Mucosa of descending colon (tissue), 3 donors: ENCODE data around the gene PTPRN2. TPM values are rescaled to one million over a fixed set of nuclear protein-coding genes. Genes with fewer than 3 reads are reported as not detected.

Experiments used
- ATAC-seq: fragments of 200-7000 bp; cut with Tn5 transposase; one replicate; pipeline ENCODE4 v1.9.1; 2020; ENCODE audit warnings: mild to moderate bottlenecking, moderate library complexity
- DNase-seq, 3 donors: peaks; one replicate each; pipeline ENCODE4 v3.0.0-alpha.2; 2020
- H3K36me3 ChIP-seq: fragments of 200-600 bp; one replicate; pipeline ENCODE4 v1.8.0; 2021; ENCODE audit warnings: low read depth, mild to moderate bottlenecking
- H3K4me1 ChIP-seq: fragments of 200-600 bp; one replicate; pipeline ENCODE4 v1.8.0; 2021; ENCODE audit warnings: low read depth, mild to moderate bottlenecking
- H3K4me3 ChIP-seq: fragments of 200-600 bp; one replicate; pipeline ENCODE4 v1.8.0; 2021; ENCODE audit warnings: mild to moderate bottlenecking
- H3K9me3 ChIP-seq: fragments of 200-600 bp; one replicate; pipeline ENCODE4 v1.8.0; 2021; ENCODE audit warnings: mild to moderate bottlenecking
- intact Hi-C, 2 donors: fragments of 100-400 bp; cut with DNase I in 1 of 2; cut with micrococcal nuclease in 1 of 2; formaldehyde crosslinking; loops; one replicate each; pipeline versions ENCODE4 v1.11.0 to v1.11.1; 2022; cut with DNase I, micrococcal nuclease
- total RNA-seq, 3 donors: library from RNA; stranded (reverse); fragmentation: NEBNext Ultra II Directional in 2 of 3; extraction: Animal tissue kit (Norgen Biotek cat#: 25700) in 2 of 3; gene quantifications; one replicate each; pipeline versions ENCODE4 v1.2.1 to v1.2.4, GENCODE V29; 2021 to 2023
- TF ChIP-seq, protein P1 (sequence below): fragments of 200-600 bp; IDR thresholded peaks from one replicate; pipeline ENCODE4 v1.8.0; 2022; ENCODE audit warnings: antibody characterized with exemption, mild to moderate bottlenecking
- donor health status: DM: no; HTN: no; CAD: no; lungs with moderate emphysema.
- donor health status: DM: no; HTN: no; CAD: no.
- donor health status: DM: no; HTN: yes; CAD: no.

Gene PTPRN2
- total RNA-seq, 3 donors from 2014 or later: 12.5 to 28.0 (median 26.2) TPM

DNA sequence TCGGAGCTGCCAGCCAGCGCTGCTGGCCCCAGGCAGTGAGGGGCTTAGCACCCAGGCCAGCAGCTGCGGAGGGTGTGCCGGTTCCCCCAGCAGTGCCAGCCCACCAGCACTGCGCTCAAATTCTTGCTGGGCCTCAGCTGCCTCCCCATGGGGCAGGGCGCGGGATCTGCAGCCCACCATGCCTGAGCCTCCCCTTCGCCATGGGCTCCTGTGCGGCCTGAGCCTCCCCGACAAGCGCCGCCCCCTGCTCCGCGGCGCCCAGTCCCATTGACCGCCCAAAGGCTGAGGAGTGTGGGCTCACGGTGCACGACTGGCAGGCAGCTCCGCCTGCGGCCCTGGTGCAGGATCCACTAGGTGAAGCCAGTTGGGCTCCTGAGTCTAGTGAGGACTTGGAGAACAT, 525.0 kb downstream of the PTPRN2 start:
- H3K36me3 ChIP-seq: no peaks in the 10 kb centered on the region
- DNase-seq (no peak), ATAC-seq (no peak)
- H3K9me3 ChIP-seq: peaks cover 7% of the 10 kb centered on the region
- TF ChIP-seq, protein P1, sequence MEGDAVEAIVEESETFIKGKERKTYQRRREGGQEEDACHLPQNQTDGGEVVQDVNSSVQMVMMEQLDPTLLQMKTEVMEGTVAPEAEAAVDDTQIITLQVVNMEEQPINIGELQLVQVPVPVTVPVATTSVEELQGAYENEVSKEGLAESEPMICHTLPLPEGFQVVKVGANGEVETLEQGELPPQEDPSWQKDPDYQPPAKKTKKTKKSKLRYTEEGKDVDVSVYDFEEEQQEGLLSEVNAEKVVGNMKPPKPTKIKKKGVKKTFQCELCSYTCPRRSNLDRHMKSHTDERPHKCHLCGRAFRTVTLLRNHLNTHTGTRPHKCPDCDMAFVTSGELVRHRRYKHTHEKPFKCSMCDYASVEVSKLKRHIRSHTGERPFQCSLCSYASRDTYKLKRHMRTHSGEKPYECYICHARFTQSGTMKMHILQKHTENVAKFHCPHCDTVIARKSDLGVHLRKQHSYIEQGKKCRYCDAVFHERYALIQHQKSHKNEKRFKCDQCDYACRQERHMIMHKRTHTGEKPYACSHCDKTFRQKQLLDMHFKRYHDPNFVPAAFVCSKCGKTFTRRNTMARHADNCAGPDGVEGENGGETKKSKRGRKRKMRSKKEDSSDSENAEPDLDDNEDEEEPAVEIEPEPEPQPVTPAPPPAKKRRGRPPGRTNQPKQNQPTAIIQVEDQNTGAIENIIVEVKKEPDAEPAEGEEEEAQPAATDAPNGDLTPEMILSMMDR: no peak
- no peak overlapping the region for H3K4me3 ChIP-seq
- intact Hi-C loops: no loop called here
- H3K4me1 ChIP-seq: no peaks in the 10 kb centered on the region

DNA sequence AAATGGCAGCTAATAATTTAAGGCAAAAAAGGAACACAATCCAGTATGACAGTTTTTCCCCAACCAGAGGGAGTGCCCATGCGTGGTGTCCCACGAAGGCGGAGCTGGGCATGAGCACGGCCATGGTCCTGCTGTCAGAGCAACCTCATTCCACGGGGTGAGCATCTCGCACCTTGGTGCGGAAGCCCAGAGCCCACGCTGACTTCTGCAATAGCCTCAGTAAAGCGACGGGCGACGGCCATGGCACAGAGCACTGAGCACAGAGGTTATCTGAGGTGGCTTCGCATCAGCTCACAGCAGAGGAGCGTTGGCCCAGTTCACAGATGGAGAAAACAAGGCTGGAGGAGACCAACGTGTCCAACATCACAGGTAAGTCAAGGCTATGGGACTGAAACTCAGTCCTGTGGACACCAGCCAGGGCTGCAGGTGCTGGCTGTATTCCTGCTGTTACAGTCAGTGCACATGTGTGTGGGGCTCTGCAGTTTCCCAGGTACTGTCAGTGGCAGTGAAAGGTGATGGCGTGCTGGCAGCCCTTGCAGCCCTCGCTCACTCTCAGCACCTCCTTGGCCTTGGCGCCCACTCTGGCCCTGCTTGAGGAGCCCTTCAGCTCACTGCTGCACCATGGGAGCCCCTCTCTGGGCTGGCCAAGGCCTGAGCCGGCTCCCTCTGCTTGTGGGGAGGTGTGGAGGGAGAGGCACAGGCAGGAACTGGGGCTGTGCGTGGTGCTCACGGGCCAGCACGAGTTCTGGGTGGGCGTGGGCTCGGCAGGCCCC, 525.6 kb downstream of the PTPRN2 start:
- Histone ChIP-seq H3K36me3 (no peaks in the 10 kb centered on the region), H3K9me3 (peaks cover 7% of the 10 kb centered on the region), H3K4me3 (no peak overlapping the region), H3K4me1 (no peaks in the 10 kb centered on the region)
- intact Hi-C loops: no loop called here
- DNase-seq (no peak), ATAC-seq (no peak)
- TF ChIP-seq, protein P1: no peak

DNA sequence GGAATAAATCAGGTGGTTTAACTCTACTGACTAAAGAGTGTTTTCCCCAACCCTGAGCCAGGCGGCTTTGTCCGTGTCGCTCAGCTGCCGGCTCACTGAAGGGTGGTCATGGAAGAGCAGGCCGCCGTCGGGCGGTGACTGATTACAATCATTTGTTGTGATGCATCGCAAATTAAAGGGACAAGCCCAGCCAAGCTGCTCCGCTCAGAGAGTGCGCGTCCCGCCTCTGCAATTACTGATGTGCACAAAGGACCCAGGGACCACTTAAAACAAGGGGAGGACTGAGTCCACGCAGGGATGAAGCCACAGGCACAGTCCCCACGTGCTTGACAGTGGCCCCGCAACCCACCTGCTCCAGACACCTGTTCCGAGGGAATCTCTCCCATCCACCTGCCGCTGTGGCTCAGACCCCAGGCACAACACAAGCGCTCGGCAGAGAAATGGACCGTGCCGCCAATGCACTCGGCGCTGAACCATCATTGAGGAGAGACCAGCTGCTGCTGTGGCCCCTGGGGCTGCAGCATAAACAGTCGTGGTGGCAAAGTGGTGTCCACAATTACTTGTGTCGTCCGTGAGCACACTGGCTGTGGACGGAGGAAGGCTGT, 526.5 kb downstream of the PTPRN2 start:
- no peak for ATAC-seq
- no peaks in the 10 kb centered on the region for H3K4me1 ChIP-seq
- DNase-seq: no peak
- H3K4me3 ChIP-seq: no peak overlapping the region
- peaks cover 7% of the 10 kb centered on the region for H3K9me3 ChIP-seq
- no peaks in the 10 kb centered on the region for H3K36me3 ChIP-seq
- TF ChIP-seq, protein P1: no peak
- intact Hi-C loops: no loop called here

DNA sequence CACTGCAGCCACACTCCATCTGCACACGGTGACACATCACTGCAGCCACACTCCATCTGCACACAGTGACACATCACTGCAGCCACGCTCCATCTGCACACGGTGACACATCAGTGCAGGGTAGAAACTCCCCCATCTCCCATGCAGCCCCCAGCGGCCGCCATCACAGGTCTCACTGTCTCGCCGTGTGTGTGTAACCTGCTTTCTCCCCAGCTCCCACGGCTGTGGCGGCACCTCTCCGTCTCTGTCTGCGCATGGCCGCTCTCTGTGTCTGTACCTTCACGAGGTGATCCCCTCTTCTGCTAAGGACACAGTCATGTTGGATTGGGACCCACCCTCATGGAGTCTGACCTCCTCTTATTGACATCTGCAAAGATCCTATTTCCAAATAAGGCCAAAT, 527.4 kb downstream of the PTPRN2 start:
- Histone ChIP-seq H3K36me3 (no peaks in the 10 kb centered on the region), H3K4me3 (no peak overlapping the region), H3K9me3 (peaks cover 7% of the 10 kb centered on the region), H3K4me1 (no peaks in the 10 kb centered on the region)
- ATAC-seq (no peak), DNase-seq (no peak)
- TF ChIP-seq, protein P1: no peak
- intact Hi-C loops: no loop called here

DNA sequence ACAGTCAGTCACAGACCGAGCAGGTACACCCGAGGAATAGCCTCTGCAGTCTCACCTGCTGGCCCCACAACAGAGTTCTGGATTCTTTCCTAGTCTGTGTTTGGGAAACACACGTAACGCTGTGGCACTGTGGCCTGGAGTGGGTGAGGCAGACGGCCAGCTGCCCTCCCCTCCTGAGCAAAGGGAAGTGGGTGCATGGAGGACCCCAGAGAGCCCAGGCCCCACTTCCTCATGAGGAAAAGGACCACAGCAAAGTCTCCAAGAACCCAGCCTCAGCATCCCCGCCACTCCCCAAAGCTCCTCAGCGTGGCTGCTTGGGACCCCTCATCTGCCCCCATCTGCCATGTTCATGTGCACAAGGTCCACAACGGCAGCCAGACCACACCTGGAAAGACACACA, 530.2 kb downstream of the PTPRN2 start:
- DNase-seq (no peak), ATAC-seq (no peak)
- H3K4me3 ChIP-seq: no peak overlapping the region
- H3K9me3 ChIP-seq: peaks cover 3% of the 10 kb centered on the region
- H3K36me3 ChIP-seq: no peaks in the 10 kb centered on the region
- TF ChIP-seq, protein P1: no peak
- intact Hi-C loops: no loop called here
- no peaks in the 10 kb centered on the region for H3K4me1 ChIP-seq
